Smooth muscle cell of the coronary artery (primary cell): Measurements from ENCODE around the gene TMEM200C. TPM values are rescaled to one million over a fixed set of nuclear protein-coding genes. Genes with fewer than 3 reads are reported as not detected.

Experiments used
- total RNA-seq: library from RNA; depleted of rRNA; stranded (reverse); fragments of >200 nt; gene quantifications from 2 replicates; pipeline ENCODE4 v1.2.3, GENCODE V29; 2014; ENCODE audit warnings: low replicate concordance

The TMEM200C gene
- 0.12 and 0.83 TPM in 2 replicates for total RNA-seq

GRCh38 chr18:5895299-5895875 lies at the start of gene TMEM200C:
Gene TMEM200C, minus strand, starts transcription at chr18:5895522. Its CDS starts 3,459 bp downstream, at chr18:5892063.

